IPS-NIHi11 (cell line): Measurements from ENCODE around the gene SPEF1.

Source experiments
- DNase-seq: peaks from one replicate; pipeline ENCODE4 v3.0.0; 2012; ENCODE audit warnings: mixed read lengths, low spot score

SPEF1 gene

DNA sequence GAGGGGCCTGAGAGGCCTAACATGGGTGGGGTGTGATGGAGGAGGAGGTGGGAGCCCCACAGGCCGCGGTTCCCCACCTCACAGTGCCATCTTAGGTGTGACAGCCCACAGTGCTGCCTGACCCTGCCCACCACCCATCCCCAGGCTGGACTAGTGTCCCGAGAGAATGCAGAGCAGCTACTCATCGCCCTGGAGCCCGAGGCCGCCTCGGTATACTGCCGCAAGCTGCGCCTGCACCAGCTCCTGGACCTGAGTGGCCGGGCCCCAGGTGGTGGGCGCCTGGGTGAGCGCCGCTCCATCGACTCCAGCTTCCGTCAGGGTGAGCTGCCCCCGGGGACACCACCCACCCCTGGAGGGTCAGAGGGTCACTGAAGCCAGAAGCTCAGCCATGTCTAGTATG is 33.2 kb downstream of the SPEF1 start:
- DNase-seq, result no peak

DNA sequence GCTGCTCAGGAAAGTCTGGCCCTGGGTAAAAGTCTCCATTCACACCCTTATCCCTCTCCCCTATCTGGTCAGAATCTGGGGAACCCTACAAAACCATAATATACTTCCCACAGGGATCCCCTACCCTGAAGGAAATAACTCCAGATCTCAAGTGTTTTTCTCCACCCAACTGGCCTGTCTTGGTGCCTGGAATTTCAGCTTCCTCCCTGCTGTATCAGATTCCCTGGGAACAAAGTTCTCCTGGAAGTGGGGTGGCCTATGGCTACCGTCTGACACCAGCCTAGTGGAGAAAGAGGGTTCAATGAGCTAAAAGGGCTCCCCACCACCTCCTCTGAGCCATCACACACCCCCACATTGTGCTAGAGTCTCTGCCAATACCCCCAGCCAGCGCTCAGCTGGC is 33.8 kb downstream of the SPEF1 start:
- DNase-seq, result no peak

DNA sequence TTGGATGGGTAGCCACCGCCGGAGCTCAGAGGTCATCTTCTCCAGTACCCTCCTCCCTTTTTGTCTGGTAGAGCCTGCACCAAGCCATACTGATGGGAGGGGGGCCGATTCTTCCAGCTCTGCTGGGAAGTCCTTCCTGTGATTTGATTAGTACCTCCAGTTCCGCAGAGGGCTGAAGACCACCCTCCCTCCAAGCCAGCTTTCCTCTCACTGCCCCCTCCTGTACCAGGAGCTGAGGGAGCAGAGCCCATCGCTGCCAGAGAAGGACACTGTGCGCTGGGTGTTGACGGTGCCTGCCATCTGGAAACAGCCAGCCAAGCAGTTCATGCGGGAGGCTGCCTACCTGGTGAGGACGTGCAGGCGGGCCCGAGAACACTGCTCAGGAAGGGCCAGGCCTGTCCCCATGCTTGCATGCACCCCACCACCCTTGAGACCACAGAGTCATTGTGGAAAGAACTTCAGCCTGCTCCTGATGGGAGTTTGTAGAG is 35.5 kb downstream of the SPEF1 start:
- DNase-seq, result no peak

DNA sequence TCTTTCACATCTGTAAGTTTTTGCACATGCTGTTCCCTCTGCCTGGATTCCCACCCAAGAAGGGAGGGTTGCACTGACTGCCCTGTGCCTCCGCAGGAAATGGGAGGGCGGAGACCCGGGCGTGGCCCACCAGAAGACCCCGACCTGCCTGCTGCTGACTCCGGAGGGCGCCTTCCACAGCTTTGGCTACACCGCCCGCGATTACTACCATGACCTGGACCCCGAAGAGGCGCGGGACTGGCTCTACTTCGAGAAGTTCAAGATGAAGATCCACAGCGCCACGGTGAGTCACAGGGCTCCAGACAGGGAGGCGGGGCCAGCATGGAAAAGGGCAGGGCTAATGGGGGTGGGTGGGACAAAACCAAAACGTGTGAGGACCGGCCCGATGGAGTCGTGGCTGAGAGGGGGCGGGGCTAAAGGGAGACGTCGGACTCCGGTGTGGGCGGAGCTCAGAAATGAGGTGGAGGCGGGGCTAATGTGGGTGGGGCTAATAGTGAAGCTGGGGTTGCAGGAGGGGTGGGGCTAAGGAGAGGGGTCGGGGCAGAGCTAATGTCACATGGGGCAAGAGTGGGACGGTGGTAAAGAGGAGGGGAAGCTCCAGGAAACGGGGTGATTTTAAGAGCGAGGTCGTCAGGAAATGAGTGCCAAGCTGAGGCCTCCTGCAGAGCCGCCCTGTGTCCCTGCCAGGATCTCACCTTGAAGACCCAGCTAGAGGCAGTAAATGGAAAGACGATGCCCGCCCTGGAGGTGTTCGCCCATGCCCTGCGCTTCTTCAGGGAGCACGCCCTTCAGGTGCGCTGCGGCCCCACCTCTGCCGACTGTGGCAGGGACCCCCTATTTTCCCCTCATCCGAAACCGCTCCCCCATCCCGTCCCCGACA is 36.2 kb downstream of the SPEF1 start:
- DNase-seq, result peak; percentile 96

DNA sequence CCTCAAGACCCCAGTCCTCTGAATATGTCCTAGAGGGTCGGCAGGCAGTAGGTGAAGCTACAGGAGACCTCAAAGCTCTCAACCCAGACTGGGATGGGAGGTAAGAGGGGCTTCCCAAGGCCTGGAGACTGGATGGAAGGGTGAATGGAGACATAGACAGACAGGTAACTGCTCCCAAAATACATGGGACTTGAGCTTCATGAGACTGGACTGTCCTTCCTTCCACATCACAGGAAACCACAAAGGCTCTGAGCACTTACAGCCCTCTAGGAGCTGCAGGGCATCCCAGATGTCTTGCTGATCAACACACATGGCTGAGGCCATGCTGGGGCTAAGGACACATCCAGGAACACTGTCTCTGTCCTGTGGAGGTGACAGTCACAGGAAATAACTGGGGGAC is 37.2 kb downstream of the SPEF1 start:
- no peak for DNase-seq

GRCh38 chr20:3743251-3743650 is 38.0 kb downstream of the SPEF1 start:
- DNase-seq, result no peak

DNA sequence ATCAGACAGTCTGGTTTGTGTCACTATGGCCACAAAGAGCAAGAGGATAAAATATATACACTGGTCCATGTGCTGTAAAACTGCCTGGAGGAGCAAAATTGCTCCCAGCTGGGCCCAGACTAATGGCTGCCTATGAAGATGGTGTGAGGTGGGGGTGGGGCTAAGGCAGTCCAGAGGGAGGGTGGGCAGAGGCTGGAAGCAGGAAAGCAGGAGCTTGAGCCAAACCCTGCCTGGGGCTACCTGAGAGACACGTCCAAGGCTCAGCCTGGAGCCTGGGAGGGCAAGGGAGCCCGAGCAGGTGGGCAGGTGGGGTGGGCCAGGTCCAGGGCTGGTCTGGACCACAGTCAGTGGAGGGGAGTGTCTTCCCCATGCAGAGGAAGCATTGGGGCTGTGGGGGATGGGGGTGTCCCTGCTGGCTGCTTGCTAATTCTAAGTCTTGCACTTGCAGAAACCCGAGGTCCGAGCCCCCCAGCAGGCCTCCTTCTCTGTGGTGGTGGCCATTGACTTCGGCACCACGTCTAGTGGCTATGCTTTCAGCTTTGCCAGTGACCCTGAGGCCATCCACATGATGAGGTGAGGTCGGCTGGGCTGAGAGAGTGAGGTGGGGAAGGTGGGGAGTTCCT is 39.3 kb downstream of the SPEF1 start:
- no peak for DNase-seq

DNA sequence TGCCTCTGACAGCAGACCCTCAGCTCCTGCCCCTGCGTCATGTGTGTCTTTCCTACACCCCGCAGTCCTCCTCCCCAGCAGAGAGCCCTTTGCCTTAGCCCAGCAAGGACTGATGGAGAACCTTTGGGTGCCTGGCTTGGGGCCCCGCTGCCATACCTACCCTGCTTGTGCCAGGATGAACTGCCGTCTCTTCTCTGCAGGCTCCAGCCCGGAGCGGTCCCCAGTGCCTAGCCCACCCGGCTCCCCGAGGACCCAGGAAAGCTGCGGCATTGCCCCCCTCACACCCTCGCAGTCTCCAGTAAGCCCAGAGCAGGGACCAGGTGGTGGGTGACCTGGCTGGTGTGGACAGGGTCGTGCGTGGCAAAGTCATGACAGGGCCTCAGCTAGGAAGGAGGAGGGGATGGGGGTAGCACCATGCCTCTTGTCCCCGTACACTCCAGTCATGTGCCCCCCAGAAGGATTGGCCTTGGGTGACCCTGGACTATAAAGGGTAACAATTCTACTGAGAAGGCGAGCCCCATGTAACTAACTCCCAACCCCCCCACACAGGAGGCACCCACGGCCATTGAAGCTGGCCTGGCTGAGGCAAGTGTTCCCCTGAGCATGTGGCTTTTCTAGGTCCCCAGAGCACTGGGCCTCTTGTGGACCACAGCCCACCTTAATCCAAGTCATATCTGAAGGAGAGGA is 40.5 kb downstream of the SPEF1 start:
- no peak for DNase-seq

DNA sequence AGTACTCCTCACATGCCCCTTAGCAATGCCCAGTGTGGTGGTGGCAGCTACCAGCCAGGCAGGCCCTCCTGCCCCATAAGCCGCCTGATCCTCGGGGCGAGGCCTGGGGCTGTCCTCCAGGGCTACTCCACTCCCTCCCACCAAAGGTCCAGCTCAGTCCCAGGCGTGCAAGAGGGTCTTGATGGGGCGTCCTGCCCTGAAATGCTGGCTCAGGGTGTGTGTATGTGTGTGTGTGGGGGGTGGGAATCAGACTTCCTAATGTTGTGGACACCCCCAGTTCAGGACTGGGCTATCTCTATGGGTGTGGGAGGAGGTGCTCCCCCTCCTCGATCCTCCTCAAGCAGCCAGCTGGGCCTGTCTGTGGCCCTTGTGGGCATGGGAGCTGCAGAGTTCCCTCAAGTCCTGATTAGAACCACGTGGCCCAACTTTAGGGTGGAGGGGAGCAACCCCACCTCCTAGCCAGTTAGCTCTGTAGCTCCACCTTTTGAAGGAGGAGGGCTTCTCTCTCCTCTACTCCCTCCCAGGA is 41.3 kb downstream of the SPEF1 start:
- no peak for DNase-seq

DNA sequence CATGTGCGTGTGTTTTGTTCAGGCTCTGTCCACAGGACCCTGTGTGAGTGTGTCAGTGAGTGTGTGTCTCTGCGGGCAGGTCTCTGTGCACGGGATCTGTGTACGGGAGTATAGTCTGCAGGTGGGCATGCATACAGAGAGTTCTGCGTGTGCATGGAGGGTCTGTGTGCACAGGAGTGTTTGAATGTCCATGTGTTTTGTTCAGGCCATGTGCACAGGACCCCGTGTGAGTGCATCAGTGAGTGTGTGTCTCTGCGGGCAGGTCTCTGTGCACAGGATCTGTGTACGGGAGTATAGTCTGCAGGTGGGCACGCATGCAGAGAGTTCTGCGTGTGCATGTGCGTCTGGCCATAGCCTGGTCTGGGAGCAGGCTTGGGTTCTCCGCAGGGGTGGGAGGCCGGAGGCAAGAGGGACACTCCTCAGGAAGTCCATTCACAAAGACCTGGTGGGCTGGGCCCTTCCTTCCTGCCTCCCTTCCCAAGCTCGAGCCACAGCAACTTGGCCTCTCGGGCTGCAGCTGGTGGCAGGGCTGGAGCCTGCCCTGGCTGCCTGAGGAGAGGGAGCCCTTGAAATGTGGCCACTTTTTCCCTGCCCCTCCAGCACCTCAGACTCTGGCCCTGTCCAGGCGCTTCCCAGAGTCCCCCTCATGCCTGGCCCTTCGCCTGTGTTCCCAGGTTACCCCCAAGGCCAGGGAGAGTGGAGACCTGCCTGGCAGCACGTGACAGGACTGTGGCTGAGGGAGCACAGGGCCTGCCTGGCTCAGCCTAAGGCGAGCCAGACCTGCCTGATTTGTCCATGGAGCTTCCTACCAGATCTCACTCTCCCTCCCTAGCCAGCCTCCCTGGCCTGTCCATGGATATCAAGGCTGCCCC is 42.0 kb downstream of the SPEF1 start:
- DNase-seq, result no peak

- DNase-seq, result no peak
Observed at GRCh38 chr20:3738111-3739053, 42.9 kb downstream of the SPEF1 start.

DNA sequence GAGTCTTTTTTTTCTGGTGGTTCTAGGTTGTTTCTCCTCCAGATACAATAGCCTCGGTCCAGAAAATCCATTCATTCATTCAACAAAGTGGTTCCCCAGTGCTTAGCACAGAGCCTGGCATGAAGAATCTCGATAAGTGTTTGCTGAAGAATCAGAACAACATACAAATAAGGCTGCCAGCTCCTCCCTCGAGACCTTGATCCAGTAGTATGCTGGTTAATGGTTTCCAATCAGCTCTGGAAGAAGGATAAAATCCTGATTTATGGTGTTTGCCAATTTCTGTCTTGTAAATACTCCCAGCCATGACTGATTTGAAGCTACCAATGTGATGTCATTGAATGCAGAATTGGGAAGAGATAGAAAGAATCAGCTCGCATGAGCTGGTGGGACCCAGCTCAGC is 45.5 kb downstream of the SPEF1 start:
- DNase-seq, result no peak

- DNase-seq, result no peak
Observed at GRCh38 chr20:3734111-3734843, 47.0 kb downstream of the SPEF1 start.

DNA sequence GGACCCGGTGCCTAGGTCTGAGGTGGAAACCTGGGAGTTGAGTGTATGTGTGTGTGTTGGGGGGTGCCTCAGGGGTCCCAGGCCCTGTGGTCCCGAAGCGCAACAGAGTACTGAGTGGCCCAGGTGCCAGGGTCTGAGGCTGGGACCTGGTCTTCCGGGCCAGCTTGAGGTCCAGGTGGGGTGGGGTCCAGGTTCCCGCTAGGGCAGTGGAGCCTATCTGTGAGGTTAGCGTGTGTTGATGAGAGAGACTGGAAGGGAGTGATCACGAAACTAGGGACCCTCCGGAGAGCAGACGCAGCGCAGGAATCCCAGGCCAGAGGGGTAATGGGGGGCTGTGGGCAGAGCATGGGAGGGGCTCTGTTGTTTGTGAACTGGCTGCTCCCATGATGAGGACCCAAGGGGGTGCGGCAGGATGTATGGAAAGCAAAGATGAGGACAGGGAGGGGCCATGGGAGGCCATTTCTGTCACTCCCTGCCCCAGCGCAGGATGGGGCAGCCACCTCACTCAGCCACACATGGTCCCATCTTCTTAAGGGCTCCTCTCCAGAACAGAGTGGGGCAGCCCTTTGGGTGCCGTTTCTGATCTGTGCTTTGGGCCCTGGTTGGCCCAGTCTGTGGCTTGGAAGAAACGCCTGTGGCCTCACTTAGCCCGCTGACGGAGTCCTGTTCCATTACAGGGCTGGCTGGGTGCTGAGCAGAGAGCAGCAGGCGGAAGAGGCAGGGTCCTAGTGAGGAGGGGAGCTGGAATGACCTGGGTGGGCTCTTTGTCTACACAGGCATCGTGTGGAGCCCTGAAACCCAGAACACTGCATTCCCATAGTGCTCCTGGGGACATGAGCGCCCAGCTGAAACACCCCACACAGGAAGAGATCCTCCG is 47.9 kb downstream of the SPEF1 start:
- no peak for DNase-seq

GRCh38 chr20:3732327-3733118 is 48.7 kb downstream of the SPEF1 start, which contains the start of gene HSPA12B:
HSPA12B (plus strand) TSS chr20:3732685; CDS start chr20:3738675, 5,990 bp downstream.
- peak; percentile 94 for DNase-seq

- DNase-seq, result peak; percentile 45
Observed at GRCh38 chr20:3731944-3732326, 49.3 kb downstream of the SPEF1 start.

- no peak for DNase-seq
Observed at GRCh38 chr20:3730803-3731672, 50.2 kb downstream of the SPEF1 start.
